Measurements from ENCODE around the gene MYB. TPM values are rescaled to one million over a fixed set of nuclear protein-coding genes. Genes with fewer than 3 reads are reported as not detected.

MYB gene
- total and polyA plus RNA-seq, 2 donors (not counting 3 experiments of a cell fraction or from before 2014, with no cell fraction given) = 0.14 to 0.53 TPM

DNA sequence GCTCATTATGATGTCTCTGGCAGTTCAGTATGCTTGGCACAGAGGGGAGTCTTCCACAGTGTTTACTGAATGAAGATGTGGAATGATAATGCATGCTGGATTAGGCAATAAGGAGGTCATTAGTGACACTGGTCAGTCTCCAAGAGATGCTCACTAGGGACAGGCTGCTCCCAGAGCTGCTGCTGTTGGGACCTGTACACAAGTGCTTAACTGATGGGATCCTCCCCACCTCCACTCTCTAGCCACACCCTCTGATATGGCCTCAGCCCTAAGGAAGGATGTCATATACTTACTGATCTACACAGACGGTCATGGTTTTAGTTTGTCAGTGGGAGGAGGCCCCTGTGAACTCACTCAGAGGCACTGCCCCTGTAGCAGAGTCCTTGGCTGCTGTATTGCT is 73.4 kb downstream of the MYB start:
- H3K27me3 ChIP-seq (ENCODE audit: control insufficient read depth in 2 of 2, insufficient read depth in 2 of 2, low read length in 2 of 2) = peaks cover 4 to 14% of the 10 kb centered on the region in 2 experiments
- dilution Hi-C loops (cut with MboI; ENCODE audit: extremely low pct_ligation_motif_present, low sequenced_read_pairs) = no loop called here
- CTCF ChIA-PET = no interaction called here
- TF ChIP-seq, protein P1, sequence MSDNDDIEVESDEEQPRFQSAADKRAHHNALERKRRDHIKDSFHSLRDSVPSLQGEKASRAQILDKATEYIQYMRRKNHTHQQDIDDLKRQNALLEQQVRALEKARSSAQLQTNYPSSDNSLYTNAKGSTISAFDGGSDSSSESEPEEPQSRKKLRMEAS (IDR thresholded peaks at IDR 0.05; ENCODE audit: insufficient read depth, insufficient read length) = no peak
- no peak for TF ChIP-seq JUN (IDR thresholded peaks at IDR 0.05; ENCODE audit: borderline replicate concordance, insufficient read depth, insufficient read length, low read depth)
- BruUV-seq (replicated peaks) = no TSS peak
- H2AFZ ChIP-seq (ENCODE audit: low read depth, low read length) = no peak overlapping the region
- FAIRE-seq (no peak), DNase-seq (ENCODE audit: low read depth, low spot score) (no peak)
- H3K4me1 ChIP-seq (ENCODE audit: control insufficient read depth, extremely low read depth, insufficient read depth, low read length) = no peaks in the 10 kb centered on the region
- no peak overlapping the region for H3K9ac ChIP-seq (replicated peaks; ENCODE audit: extremely low read depth, insufficient read depth, low read length)
- POLR2A ChIA-PET = no interaction called here
- no peak overlapping the region for H3K4me2 ChIP-seq (ENCODE audit: insufficient read depth, low read length)
- H3K9me3 ChIP-seq (replicated peaks; ENCODE audit: control insufficient read depth, insufficient read depth, low read length) = no peaks in the 10 kb centered on the region
- H3K4me3 ChIP-seq (replicated peaks in 1 of 3; ENCODE audit: insufficient read depth in 1 of 3, low read depth in 1 of 3, low read length in 3 of 3) = no peak overlapping the region
- H3K9me1 ChIP-seq (replicated peaks; ENCODE audit: control insufficient read depth, extremely low read depth, insufficient read depth, low read length) = no peaks in the 10 kb centered on the region
- H3K79me2 ChIP-seq (ENCODE audit: control insufficient read depth, insufficient read depth, low read length) = no peaks in the 10 kb centered on the region
- intact Hi-C loops (cut with micrococcal nuclease) = no loop called here
- no peaks in the 10 kb centered on the region for H3K36me3 ChIP-seq (ENCODE audit: control insufficient read depth in 2 of 2, extremely low read depth in 1 of 2, insufficient read depth in 2 of 2, low read length in 2 of 2)
- no peak overlapping the region for H3K27ac ChIP-seq (ENCODE audit: insufficient read depth, low read depth, low read length)
- no peaks in the 10 kb centered on the region for H4K20me1 ChIP-seq (replicated peaks; ENCODE audit: control insufficient read depth, extremely low read depth, insufficient read depth, low read length)

DNA sequence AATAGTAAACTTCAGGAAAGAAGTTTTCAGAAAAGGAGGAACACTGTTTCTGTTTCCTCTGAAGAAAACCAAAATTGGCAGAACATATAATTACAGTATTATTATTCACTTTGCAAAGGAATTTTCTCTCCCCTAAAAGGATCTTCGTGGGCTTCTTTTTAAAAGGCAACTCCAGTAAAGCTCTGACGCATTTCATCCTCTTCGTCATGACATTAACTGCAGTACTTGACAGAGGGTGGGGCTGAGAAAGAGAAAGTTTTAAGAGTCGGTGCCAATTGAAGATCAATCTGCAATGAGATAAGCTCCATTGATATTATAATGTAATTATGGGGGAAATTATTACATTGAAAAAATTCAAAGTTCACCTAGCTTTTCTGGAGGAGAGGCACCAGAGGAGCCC is 75.8 kb downstream of the MYB start:
- ChIA-PET CTCF (interaction anchor here (0.6 kb wide), 1 partner anchor 31 kb away, joined by 3 read pairs; no protein-coding TSS in a partner anchor), POLR2A (no interaction called here)
- Histone ChIP-seq H3K4me1 (ENCODE audit: control insufficient read depth, extremely low read depth, insufficient read depth, low read length) (no peaks in the 10 kb centered on the region), H3K4me2 (ENCODE audit: insufficient read depth, low read length) (no peak overlapping the region), H3K9me1 (replicated peaks; ENCODE audit: control insufficient read depth, extremely low read depth, insufficient read depth, low read length) (no peaks in the 10 kb centered on the region), H3K9ac (replicated peaks; ENCODE audit: extremely low read depth, insufficient read depth, low read length) (no peak overlapping the region), H3K9me3 (replicated peaks; ENCODE audit: control insufficient read depth, insufficient read depth, low read length) (no peaks in the 10 kb centered on the region), H2AFZ (ENCODE audit: low read depth, low read length) (no peak overlapping the region), H4K20me1 (replicated peaks; ENCODE audit: control insufficient read depth, extremely low read depth, insufficient read depth, low read length) (no peaks in the 10 kb centered on the region), H3K36me3 (ENCODE audit: control insufficient read depth in 2 of 2, extremely low read depth in 1 of 2, insufficient read depth in 2 of 2, low read length in 2 of 2) (no peaks in the 10 kb centered on the region), H3K79me2 (ENCODE audit: control insufficient read depth, insufficient read depth, low read length) (no peaks in the 10 kb centered on the region), H3K4me3 (replicated peaks in 1 of 3; ENCODE audit: insufficient read depth in 1 of 3, low read depth in 1 of 3, low read length in 3 of 3) (no peak overlapping the region), H3K27me3 (ENCODE audit: control insufficient read depth in 2 of 2, insufficient read depth in 2 of 2, low read length in 2 of 2) (peaks cover 4 to 17% of the 10 kb centered on the region in 2 experiments), H3K27ac (ENCODE audit: insufficient read depth, low read depth, low read length) (no peak overlapping the region)
- FAIRE-seq (no peak), DNase-seq (ENCODE audit: low read depth, low spot score) (no peak)
- TF ChIP-seq GATA2 (IDR thresholded peaks at IDR 0.05; ENCODE audit: insufficient read depth, insufficient read length, low read depth, low read length) = no peak
- no peak for TF ChIP-seq MYC (IDR thresholded peaks at IDR 0.05; ENCODE audit: low read depth, low read length)
- no peak for TF ChIP-seq POLR2A (IDR thresholded peaks at IDR 0.05; ENCODE audit: low read depth, low read length)
- no peak for TF ChIP-seq FOS (IDR thresholded peaks at IDR 0.05; ENCODE audit: borderline replicate concordance, insufficient read depth, low read length)
- TF ChIP-seq, protein P1 (IDR thresholded peaks at IDR 0.05; ENCODE audit: insufficient read depth, insufficient read length) = no peak
- TF ChIP-seq EZH2 (IDR thresholded peaks at IDR 0.05; ENCODE audit: borderline replicate concordance, low read depth, low read length, severe bottlenecking) = no peak
- TF ChIP-seq POLR2AphosphoS5 (IDR thresholded peaks at IDR 0.05; ENCODE audit: insufficient read depth, low read depth, low read length) = no peak
- TF ChIP-seq, protein P2, sequence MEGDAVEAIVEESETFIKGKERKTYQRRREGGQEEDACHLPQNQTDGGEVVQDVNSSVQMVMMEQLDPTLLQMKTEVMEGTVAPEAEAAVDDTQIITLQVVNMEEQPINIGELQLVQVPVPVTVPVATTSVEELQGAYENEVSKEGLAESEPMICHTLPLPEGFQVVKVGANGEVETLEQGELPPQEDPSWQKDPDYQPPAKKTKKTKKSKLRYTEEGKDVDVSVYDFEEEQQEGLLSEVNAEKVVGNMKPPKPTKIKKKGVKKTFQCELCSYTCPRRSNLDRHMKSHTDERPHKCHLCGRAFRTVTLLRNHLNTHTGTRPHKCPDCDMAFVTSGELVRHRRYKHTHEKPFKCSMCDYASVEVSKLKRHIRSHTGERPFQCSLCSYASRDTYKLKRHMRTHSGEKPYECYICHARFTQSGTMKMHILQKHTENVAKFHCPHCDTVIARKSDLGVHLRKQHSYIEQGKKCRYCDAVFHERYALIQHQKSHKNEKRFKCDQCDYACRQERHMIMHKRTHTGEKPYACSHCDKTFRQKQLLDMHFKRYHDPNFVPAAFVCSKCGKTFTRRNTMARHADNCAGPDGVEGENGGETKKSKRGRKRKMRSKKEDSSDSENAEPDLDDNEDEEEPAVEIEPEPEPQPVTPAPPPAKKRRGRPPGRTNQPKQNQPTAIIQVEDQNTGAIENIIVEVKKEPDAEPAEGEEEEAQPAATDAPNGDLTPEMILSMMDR (IDR thresholded peaks at IDR 0.05; ENCODE audit: extremely low read depth in 1 of 2, insufficient read depth in 1 of 2, low read depth in 1 of 2, low read length in 2 of 2) = no peak
- TF ChIP-seq JUN (IDR thresholded peaks at IDR 0.05; ENCODE audit: borderline replicate concordance, insufficient read depth, insufficient read length, low read depth) = no peak
- dilution Hi-C loops (cut with MboI; ENCODE audit: extremely low pct_ligation_motif_present, low sequenced_read_pairs) = no loop called here
- no TSS peak for BruUV-seq (replicated peaks)
- intact Hi-C loops (cut with micrococcal nuclease) = no loop called here

Data from endothelial cell of umbilical vein (primary cell).